ENCODE data around the gene WASHC4.

GRCh38 chr12:105204916-105205315 lies 97.4 kb downstream of the WASHC4 start:
- TF ChIP-seq POLR2A (IDR thresholded peaks at IDR 0.05; ENCODE audit: low read depth, low read length): no peak
- TF ChIP-seq POLR2AphosphoS5 (IDR thresholded peaks at IDR 0.05; ENCODE audit: low read depth, low read length): no peak
- TF ChIP-seq TAF1 (IDR thresholded peaks at IDR 0.05; ENCODE audit: borderline replicate concordance, low read depth, low read length): no peak
